K562 (cell line): ENCODE measurements around the gene NMBR. TPM values are rescaled to one million over a fixed set of nuclear protein-coding genes. Genes with fewer than 3 reads are reported as not detected.

ENCODE experiments used
- ATAC-seq: fragments of 200-7000 bp; cut with Tn5 transposase; 3 replicates; pipeline ENCODE4 v1.9.1; 2020; ENCODE audit warnings: moderate library complexity
- BruUV-seq: library from RNA; stranded (reverse); fragments of 400-500 nt; replicated peaks from 2 replicates; lab custom pipeline; 2021; lab: Mats Ljungman, UMichigan
- CTCF ChIA-PET: fragments of 300-600 bp; formaldehyde crosslinking; extraction: SDS; loops from one replicate; lab custom pipeline; 2021; ENCODE audit warnings: low intra/inter-chr PET ratio; lab: Yijun Ruan, JAX
- POLR2A ChIA-PET: fragments of 300-600, 350-650 bp; sonication (Branson Sonifier 250); formaldehyde crosslinking; extraction: SDS; loops from one replicate; lab custom pipeline; 2021; ENCODE audit warnings: antibody characterized with exemption, inconsistent platforms; lab: Yijun Ruan, JAX
- DNase-seq, 4 experiments: peaks; one replicate each; pipeline versions ENCODE4 v3.0.0 to v3.0.0-alpha.2; 2011 to 2018; ENCODE audit warnings: low spot score in 3 of 4, mixed read lengths in 3 of 4; ENCODE audit errors: extremely low read depth in 1 of 4
- FAIRE-seq: peaks from 2 replicates; lab custom pipeline; 2011; peaks lifted over from hg19 to GRCh38; lab: Jason Lieb, UNC
- H2AFZ ChIP-seq: 2 replicates; pipeline ENCODE4 v1.6.0; 2011; ENCODE audit warnings: low read depth, low read length, control low read depth, inconsistent platforms
- H3K27ac ChIP-seq: fragments of 200-600 bp; 3 replicates; pipeline ENCODE4 v1.8.0; 2011; ENCODE audit warnings: low read depth, mild to moderate bottlenecking, control low read depth, inconsistent platforms, low read length, moderate library complexity, mixed read lengths; ENCODE audit errors: extremely low read depth
- H3K27me3 ChIP-seq, 2 experiments: fragments of 300-600 bp in 1 of 2; 2 replicates in 1 of 2; 3 replicates in 1 of 2; pipeline versions ENCODE4 v1.6.0 to v1.8.0; 2011; ENCODE audit warnings: inconsistent platforms in 2 of 2, low read length in 2 of 2, mild to moderate bottlenecking in 1 of 2, mixed read lengths in 1 of 2, moderate library complexity in 1 of 2; ENCODE audit not compliant: control insufficient read depth in 2 of 2, insufficient read depth in 2 of 2
- H3K36me3 ChIP-seq: fragments of 300-600 bp; 3 replicates; pipeline ENCODE4 v1.8.0; 2011; ENCODE audit warnings: mild to moderate bottlenecking, low read length, inconsistent platforms; ENCODE audit not compliant: control insufficient read depth, insufficient read depth
- H3K4me1 ChIP-seq, 2 experiments: fragments of 200-600 bp in 1 of 2; replicated peaks in 1 of 2; 2 replicates in 1 of 2; 3 replicates in 1 of 2; pipeline versions ENCODE4 v1.5.1 to v1.8.0; 2011; ENCODE audit warnings: inconsistent platforms in 2 of 2, low read length in 2 of 2, mild to moderate bottlenecking in 1 of 2, mixed read lengths in 1 of 2, moderate library complexity in 1 of 2; ENCODE audit not compliant: control insufficient read depth in 2 of 2, insufficient read depth in 2 of 2
- H3K4me2 ChIP-seq: 2 replicates; pipeline ENCODE4 v1.6.1; 2011; ENCODE audit warnings: low read length, control low read depth, inconsistent platforms, mixed read lengths; ENCODE audit not compliant: insufficient read depth
- H3K4me3 ChIP-seq: fragments of 200-600 bp; sonication (generic), shearing (Covaris generic); 2 replicates; pipeline ENCODE4 v1.5.1; 2016; ENCODE audit warnings: control low read depth, inconsistent platforms
- H3K79me2 ChIP-seq: fragments of 200-600 bp; 3 replicates; pipeline ENCODE4 v1.8.0; 2011; ENCODE audit warnings: low read length, inconsistent platforms; ENCODE audit not compliant: control insufficient read depth, insufficient read depth
- H3K9ac ChIP-seq, 2 experiments: 2 replicates each; pipeline versions ENCODE4 v1.6.0 to v1.6.1; 2011; ENCODE audit warnings: low read depth in 2 of 2, low read length in 2 of 2, control low read depth in 1 of 2, inconsistent platforms in 1 of 2, mild to moderate bottlenecking in 1 of 2, mixed read lengths in 1 of 2; ENCODE audit not compliant: insufficient read depth in 1 of 2
- H3K9me1 ChIP-seq: one replicate; pipeline ENCODE4 v1.6.0; 2011; ENCODE audit warnings: inconsistent platforms, mild to moderate bottlenecking, low read length, moderate library complexity; ENCODE audit not compliant: control insufficient read depth, insufficient read depth
- H3K9me3 ChIP-seq: replicated peaks from 2 replicates; pipeline ENCODE4 v1.5.1; 2011; ENCODE audit warnings: low read depth, low read length, inconsistent platforms; ENCODE audit not compliant: control insufficient read depth, insufficient read depth
- H4K20me1 ChIP-seq: replicated peaks from 2 replicates; pipeline ENCODE4 v1.6.1; 2011; ENCODE audit warnings: low read length, inconsistent platforms, mixed read lengths; ENCODE audit not compliant: control insufficient read depth, insufficient read depth
- BACH1 ChIP-seq: fragments of 200-800 bp; sonication (Bioruptor generic); IDR thresholded peaks from 2 replicates; pipeline ENCODE4 v1.6.1; 2016; ENCODE audit warnings: missing genetic modification characterization, missing compliant biosample characterization
- C11orf30 ChIP-seq: fragments of 450-650 bp; IDR thresholded peaks from 2 replicates; pipeline ENCODE4 v1.6.1; 2016; ENCODE audit warnings: low read depth, mild to moderate bottlenecking
- MAFF ChIP-seq: IDR thresholded peaks from 2 replicates; pipeline ENCODE4 v1.6.1; 2012; ENCODE audit warnings: low read length, improper control_type of control experiment
- MAFG ChIP-seq: fragments of 450-650 bp; conservative IDR thresholded peaks from 2 replicates; pipeline ENCODE4 v1.6.1; 2016; ENCODE audit warnings: missing genetic modification characterization, missing compliant biosample characterization
- SMARCE1 ChIP-seq: fragments of 450-650 bp; IDR thresholded peaks from 2 replicates; pipeline ENCODE4 v1.7.1; 2016; ENCODE audit warnings: mild to moderate bottlenecking
- SRF ChIP-seq, 2 experiments: fragments of 250-450, 450-650 bp in 1 of 2; sonication (Bioruptor Pico) in 1 of 2; sonication (generic) in 1 of 2; formaldehyde crosslinking; IDR thresholded peaks; 2 replicates each; pipeline versions ENCODE4 v1.5.0 to v1.5.1; 2020 to 2022; ENCODE audit warnings: mild to moderate bottlenecking in 1 of 2, missing genetic modification reagents in 1 of 2
- ZNF316 ChIP-seq: fragments of 450-650 bp; IDR thresholded peaks from 2 replicates; pipeline ENCODE4 v1.6.1; 2016
- ZNF584 ChIP-seq: fragments of 200-800 bp; sonication (Bioruptor generic); IDR thresholded peaks from 2 replicates; pipeline ENCODE4 v1.6.1; 2016; ENCODE audit warnings: low read depth, mild to moderate bottlenecking, missing genetic modification characterization, missing compliant biosample characterization
- WGBS: fragments of 100-300 bp; shearing (Covaris generic); methylation state at CpG from one replicate; pipeline ENCODE4 v1.1.6; 2016; ENCODE audit warnings: low coverage, mixed read lengths; ENCODE audit not compliant: insufficient coverage; ENCODE audit errors: missing lambda C conversion rate; 5-methylcytosine and 5-hydroxymethylcytosine counted together
- in situ Hi-C: fragments of 300-500 bp; cut with MboI; formaldehyde crosslinking; loops from 4 replicates; pipeline ENCODE4 v1.15.0; 2018; ENCODE audit warnings: inconsistent platforms, mixed read lengths
- intact Hi-C: fragments of 100-400 bp; cut with micrococcal nuclease; formaldehyde crosslinking; loops from 2 replicates; pipeline ENCODE4 v1.14.2; 2022
- polyA plus RNA-seq, 8 experiments: library from polyadenylated mRNA; depleted of rRNA in 4 of 8; stranded (reverse) in 5 of 8; unstranded in 3 of 8; fragments of >200 nt; fragmentation: Nextera tagmentation in 2 of 8; fragmentation: Illumina TruSeq in 1 of 8; extraction: Ambion mirVana in 2 of 8; extraction: Trizol in 1 of 8; gene quantifications; 2 replicates each; pipeline versions ENCODE4 v1.2.1 to v1.2.3, GENCODE V29; 2011 to 2014; ENCODE audit warnings: inconsistent platforms in 1 of 8, missing spikeins in 1 of 8
- total RNA-seq, 7 experiments: library from RNA; depleted of rRNA in 6 of 7; stranded (reverse); fragments of >200 nt in 6 of 7; fragmentation: Illumina TruSeq in 2 of 7; extraction: Trizol in 2 of 7; gene quantifications; 2 replicates each; pipeline versions ENCODE4 v1.2.1 to v1.2.3, GENCODE V29; 2011 to 2021; ENCODE audit warnings: low replicate concordance in 1 of 7

NMBR gene
- total and polyA plus RNA-seq, 9 of the 15 experiments (the other 6 are each of a cell fraction or from before 2014, with no cell fraction given) = not detected

GRCh38 chr6:142130814-142131213 is 16.1 kb downstream of the NMBR start:
- Histone ChIP-seq H3K36me3 (no peaks in the 10 kb centered on the region), H3K9me3 (no peaks in the 10 kb centered on the region), H2AFZ (no peak overlapping the region), H3K4me1 (no peaks in the 10 kb centered on the region), H3K4me2 (no peak overlapping the region), H3K9ac (no peak overlapping the region), H3K9me1 (no peaks in the 10 kb centered on the region), H4K20me1 (no peaks in the 10 kb centered on the region), H3K79me2 (no peaks in the 10 kb centered on the region), H3K4me3 (no peak overlapping the region), H3K27ac (no peak overlapping the region), H3K27me3 (no peaks in the 10 kb centered on the region; a peak in 1 of 5 replicates)
- in situ Hi-C loops = no loop called here
- WGBS = 4% methylated on average over 1 of the region's 1 CpG
- BruUV-seq = no TSS peak
- no peak for DNase-seq
- no peak for FAIRE-seq
- ATAC-seq = no peak
- intact Hi-C loops = no loop called here
- ChIA-PET CTCF (no interaction called here), POLR2A (no interaction called here)
- peak; percentile 96 for TF ChIP-seq ZNF584 (CRISPR knock-in tag)
- no peak for TF ChIP-seq SMARCE1

GRCh38 chr6:142121342-142121741 is 25.6 kb downstream of the NMBR start:
- no peaks in the 10 kb centered on the region for H3K4me1 ChIP-seq
- no peak overlapping the region for H3K9ac ChIP-seq
- H3K9me1 ChIP-seq = no peaks in the 10 kb centered on the region
- intact Hi-C loops (no loop called here), in situ Hi-C loops (loop anchor here (25.0 kb wide), 1 partner anchor 434 kb away; no protein-coding TSS in a partner anchor)
- no peaks in the 10 kb centered on the region for H4K20me1 ChIP-seq
- ATAC-seq (no peak), FAIRE-seq (no peak), DNase-seq (no peak)
- no peak overlapping the region for H3K4me2 ChIP-seq
- H3K36me3 ChIP-seq = no peaks in the 10 kb centered on the region
- no peak overlapping the region for H3K4me3 ChIP-seq
- H3K27ac ChIP-seq = no peak overlapping the region
- H3K9me3 ChIP-seq = no peaks in the 10 kb centered on the region
- WGBS = 2% methylated on average over 3 of the region's 3 CpGs
- TF ChIP-seq MAFF = 0 out of 2 replicates have a peak, but pooled peaks have one; percentile 8
- peak; percentile 58 for TF ChIP-seq ZNF316
- no peak for TF ChIP-seq SRF (CRISPR knock-in tag; IDR thresholded peaks at IDR 0.05)
- peak; percentile 41; the same call in 1 of the 2 replicates for TF ChIP-seq C11orf30
- no peak for TF ChIP-seq BACH1
- peak; percentile 41; the same call in 1 of the 2 replicates for TF ChIP-seq MAFG (tag)
- CTCF ChIA-PET = no interaction called here
- H2AFZ ChIP-seq = no peak overlapping the region
- H3K27me3 ChIP-seq = no peaks in the 10 kb centered on the region
- H3K79me2 ChIP-seq = no peaks in the 10 kb centered on the region
- POLR2A ChIA-PET = no interaction called here
- BruUV-seq = no TSS peak
